SH-SY5Y (cell line): Measurements from ENCODE around the gene NNMT.

Source experiments
- GATA2 ChIP-seq: IDR thresholded peaks from 2 replicates; pipeline ENCODE4 v1.6.1; 2011; ENCODE audit warnings: mild to moderate bottlenecking, low read depth, low read length
- GATA3 ChIP-seq: IDR thresholded peaks from 2 replicates; pipeline ENCODE4 v1.6.1; 2011; ENCODE audit warnings: low read depth, mild to moderate bottlenecking, low read length, moderate library complexity

DNA sequence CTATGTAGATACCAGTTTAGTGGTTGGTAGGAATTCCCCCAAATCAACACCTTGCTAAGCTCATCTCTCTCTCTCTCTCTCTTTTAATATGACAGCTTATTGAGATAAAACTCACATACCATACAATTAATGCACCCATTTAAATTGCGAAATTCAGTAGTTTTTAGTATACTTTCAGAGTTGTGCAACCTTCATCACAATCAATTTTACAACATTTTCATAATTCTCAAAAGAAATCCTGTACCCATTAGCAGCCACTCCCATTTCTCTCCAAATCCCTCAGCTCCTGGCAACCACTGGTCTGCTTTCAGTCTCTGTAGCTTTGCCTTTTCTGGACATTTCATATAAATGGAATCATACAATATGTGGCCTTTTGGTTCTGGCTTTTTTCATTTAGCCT lies 13.3 kb downstream of the NNMT start:
- TF ChIP-seq GATA2 = no peak
- no peak for TF ChIP-seq GATA3
